Activated naive CD8-positive, alpha-beta T cell treated with anti-CD3 and anti-CD28 coated beads, Interleukin-2, amount 50 U/mL, for 16 hours (primary cell): ENCODE data around the gene ANAPC2.

Source experiments
- DNase-seq: peaks from one replicate; pipeline ENCODE4 v3.0.0-alpha.2; 2020; ENCODE audit warnings: low read depth, low spot score

The ANAPC2 gene

DNA sequence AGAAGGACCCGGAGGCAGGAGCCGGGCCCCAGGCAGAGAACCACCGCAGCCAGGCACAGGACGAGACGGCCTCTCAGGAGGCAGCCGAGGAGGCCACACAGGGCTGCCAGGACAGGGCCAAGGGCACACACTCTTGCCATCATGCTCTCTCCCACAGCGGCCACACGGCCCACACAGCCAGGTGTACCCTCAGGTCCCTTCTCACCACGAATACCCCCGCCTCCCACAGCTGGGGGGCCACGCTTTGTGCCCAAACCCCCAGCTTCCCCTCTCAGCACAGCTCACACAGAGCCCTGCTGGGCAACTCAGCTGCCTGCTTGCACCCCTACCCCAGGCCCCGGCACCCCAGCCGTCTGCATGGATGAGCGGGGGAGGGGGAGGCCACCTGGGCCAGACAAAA lies 5.4 kb upstream of the ANAPC2 start:
- DNase-seq: no peak

DNA sequence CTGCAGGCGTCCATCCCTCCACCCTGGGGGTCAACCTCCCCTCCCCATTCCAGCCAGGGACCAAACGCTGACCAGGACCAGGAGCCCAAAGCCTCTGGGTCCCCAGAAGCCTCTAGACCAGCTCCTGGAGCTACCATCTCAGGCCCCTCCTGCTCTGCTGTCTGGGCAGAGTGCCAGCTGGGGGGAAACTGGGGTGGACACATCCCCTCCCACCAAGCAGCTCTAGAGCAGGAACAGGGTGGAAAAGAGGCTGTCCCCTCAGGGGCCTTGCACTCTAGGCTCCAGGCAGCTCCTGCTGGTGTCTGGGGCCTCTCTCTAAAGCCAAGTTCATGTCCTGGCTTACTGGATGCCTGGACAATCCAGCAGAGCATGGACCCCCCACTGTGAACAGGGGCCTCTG lies 4.5 kb upstream of the ANAPC2 start:
- DNase-seq: no peak

GRCh38 chr9:137192448-137192780 lies 4.1 kb upstream of the ANAPC2 start:
- no peak for DNase-seq

- DNase-seq: no peak
These were observed 3.5 kb upstream of the ANAPC2 start for GRCh38 chr9:137191691-137192447.

- no peak for DNase-seq
These were observed 2.9 kb upstream of the ANAPC2 start for GRCh38 chr9:137191245-137191644.

DNA sequence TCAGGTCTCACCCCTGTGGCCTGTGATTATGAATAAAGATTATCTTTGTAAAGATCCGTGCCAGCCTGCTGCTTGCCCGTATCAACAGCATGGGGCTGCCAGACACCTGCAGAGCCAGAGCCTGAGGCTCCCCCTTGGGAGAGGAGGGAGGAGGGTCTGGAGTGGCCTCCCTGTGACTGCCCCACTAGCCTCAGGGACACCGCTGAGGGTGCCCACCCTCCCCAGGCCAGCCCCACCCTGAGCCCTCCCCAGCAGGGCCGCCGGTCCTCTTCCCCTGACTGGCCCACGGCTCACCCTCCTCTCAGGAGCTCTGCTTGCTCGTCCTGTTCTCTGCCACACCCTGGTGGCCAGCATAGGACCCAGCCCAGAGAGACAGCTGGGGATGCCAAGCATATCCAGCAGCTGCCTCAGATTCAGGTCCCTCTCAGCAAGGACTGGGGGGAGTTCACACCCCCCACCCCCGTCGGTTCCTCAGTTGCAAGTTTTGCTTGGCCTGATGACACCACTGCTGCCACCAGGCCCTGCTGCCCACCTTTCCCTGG lies 2.0 kb upstream of the ANAPC2 start:
- DNase-seq: no peak

DNA sequence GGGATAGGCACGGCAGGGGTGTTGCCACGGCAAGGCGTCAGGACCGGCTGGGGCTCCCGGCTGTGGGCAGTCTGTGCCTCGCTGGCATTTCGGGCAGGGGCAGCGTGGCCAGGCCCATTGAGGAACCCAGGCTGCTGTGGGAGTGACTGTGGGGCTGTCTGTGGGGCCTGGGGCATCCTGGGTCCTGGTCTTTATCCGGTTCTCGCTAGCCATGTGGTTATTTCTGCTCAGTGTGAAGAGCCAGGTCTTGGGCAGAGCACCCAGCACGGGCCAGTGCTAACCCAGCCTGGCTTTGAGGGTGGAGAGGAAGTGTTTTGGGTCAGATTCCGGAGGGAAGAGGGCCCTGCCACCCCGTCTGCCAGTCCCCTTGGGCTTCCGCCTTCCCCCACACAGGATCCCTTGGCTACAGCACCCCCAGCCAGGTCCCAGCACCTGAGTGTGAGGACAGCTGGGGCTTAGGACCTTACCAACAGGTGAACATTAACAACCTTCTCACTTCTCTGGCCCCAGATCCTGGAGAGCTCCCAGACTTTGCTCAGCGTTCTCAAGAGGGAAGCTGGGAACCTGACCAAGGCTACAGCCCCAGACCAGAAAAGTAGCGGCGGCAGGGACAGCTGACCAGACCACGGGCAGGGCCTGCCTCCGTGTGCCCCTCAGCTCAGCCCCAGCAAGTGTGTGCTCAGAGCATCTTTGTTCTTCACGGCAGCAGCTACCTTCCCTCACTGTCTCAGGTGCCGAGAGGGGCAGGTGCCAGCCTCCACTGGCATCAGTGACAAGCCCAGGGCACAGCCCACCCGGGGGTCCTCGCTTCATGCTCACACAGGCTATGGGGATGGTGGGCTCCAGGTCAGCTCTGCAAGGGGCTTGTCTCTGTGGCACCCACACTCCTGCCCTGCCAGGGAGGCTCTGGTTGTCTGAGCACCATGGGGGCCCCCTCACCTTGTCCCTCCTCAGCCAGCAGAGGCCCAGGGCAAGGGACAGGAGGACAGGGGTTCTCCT lies 1.2 kb upstream of the ANAPC2 start:
- DNase-seq: no peak

GRCh38 chr9:137188086-137188489 lies 272 bp downstream of the ANAPC2 start:
- DNase-seq: no peak

GRCh38 chr9:137187386-137187785 lies 974 bp downstream of the ANAPC2 start:
- no peak for DNase-seq

GRCh38 chr9:137186385-137186784 lies 2.0 kb downstream of the ANAPC2 start:
- DNase-seq: no peak

DNA sequence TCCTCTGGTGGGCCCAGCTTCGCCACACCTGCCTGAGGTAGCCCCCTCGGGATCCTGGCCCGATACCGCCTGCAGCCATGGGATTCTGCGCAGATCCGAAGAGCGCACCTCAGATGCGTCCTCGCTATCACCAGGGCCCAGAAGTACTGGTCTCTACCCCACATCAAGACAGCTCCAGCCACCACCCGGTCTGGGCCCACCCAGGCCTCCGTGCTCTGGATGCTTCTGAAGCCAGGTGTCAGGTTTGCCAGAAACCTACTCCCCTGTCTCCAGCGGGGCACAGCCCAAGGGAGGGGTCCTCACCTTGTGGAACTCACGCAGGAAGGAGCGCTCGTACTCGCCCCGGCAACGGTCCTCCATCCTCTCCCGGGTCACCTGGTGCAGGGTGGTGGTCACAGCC lies 2.4 kb downstream of the ANAPC2 start:
- no peak for DNase-seq

DNA sequence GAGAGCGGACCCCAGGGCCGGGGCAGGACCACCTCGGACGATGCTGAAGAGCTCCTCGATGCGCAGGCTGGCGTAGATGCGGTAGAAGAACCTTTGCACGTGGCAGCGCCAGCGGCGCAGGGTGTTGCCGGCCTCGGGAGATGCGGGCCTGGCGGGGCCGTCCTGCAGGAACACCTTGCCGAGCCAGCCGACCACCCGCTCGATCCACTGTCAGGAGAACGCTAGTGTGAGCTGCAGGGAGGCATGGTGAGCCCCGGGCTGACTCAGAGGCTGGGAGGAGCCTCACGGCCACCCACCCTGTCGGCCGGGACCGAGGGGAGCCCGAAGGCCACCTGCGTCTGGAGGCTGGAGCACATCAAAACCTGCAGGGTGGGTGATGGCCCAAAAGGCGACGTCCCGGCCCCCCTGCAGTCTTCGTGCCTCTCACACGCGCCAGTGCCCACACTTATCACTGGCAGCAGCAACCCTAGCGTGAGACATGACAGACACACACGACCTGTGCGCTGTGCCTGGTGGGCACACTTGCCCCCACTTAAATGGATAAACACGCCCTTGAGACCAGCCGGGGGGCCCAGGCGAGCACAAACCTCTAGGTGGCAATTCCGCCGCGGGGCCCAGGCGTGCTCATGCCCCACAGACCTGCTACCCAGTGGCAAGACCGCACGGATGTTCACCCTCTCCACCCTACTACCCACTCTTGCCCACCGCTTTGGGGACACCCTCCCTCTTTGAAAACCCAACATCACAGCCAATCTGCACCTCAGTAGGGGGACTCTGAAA lies 3.3 kb downstream of the ANAPC2 start:
- DNase-seq: no peak

DNA sequence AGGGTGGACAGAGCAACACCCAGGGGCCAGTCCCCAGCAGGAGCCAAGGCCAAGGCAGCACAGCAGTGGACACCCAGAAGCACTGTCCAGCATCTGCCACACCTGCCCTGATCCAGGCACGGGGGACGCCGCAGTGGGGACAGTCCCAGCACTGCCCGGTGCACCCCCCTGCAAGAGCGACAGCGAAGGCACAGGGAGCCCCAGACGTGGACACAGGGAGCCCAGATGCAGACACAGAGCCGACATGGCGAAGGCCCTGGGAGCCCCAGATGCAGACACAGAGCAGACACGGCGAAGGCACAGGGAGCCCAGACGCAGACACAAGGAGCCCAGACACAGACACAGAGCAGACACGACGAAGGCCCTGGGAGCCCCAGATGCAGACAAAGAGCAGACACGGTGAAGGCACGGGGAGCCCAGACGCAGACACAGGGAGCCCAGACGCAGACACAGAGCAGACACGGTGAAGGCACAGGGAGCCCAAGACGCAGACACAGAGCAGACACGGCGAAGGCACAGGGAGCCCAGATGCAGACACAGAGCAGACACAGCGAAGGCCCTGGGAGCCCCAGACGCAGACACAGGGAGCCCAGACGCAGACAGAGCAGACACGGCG lies 4.3 kb downstream of the ANAPC2 start:
- DNase-seq: no peak

- no peak for DNase-seq
These were observed 5.5 kb downstream of the ANAPC2 start for GRCh38 chr9:137182836-137183235.

GRCh38 chr9:137181680-137182079 lies 6.7 kb downstream of the ANAPC2 start:
- no peak for DNase-seq

- DNase-seq: no peak
These were observed 7.9 kb downstream of the ANAPC2 start for GRCh38 chr9:137180491-137180890.

GRCh38 chr9:137179761-137180160 lies 8.6 kb downstream of the ANAPC2 start:
- DNase-seq: no peak

- DNase-seq: no peak
These were observed 9.3 kb downstream of the ANAPC2 start for GRCh38 chr9:137178939-137179630.

GRCh38 chr9:137178201-137178938 lies 10.0 kb downstream of the ANAPC2 start:
- DNase-seq: no peak
